B cell (primary cell): Measurements from ENCODE around the gene AK4. TPM values are rescaled to one million over a fixed set of nuclear protein-coding genes. Genes with fewer than 3 reads are reported as not detected.

ENCODE experiments used
- ATAC-seq: fragments of 200-7000 bp; cut with Tn5 transposase; one replicate; pipeline ENCODE4 v1.10.0; 2021; ENCODE audit warnings: low read depth, mild to moderate bottlenecking, moderate number of reproducible peaks, moderate library complexity
- CTCF ChIA-PET: fragments of 350-600 bp; sonication (Branson Sonifier 250); formaldehyde crosslinking; loops from one replicate; lab custom pipeline; 2021; ENCODE audit warnings: antibody characterized with exemption, inconsistent platforms; lab: Charles Lee
- POLR2A ChIA-PET: fragments of 350-600 bp; sonication (Branson Sonifier 250); formaldehyde crosslinking; loops from one replicate; lab custom pipeline; 2021; ENCODE audit warnings: antibody characterized with exemption; lab: Charles Lee
- DNase-seq: peaks from one replicate; pipeline ENCODE4 v3.0.0; 2013
- H2AFZ ChIP-seq: 2 replicates; pipeline ENCODE4 v1.6.1; 2012; ENCODE audit warnings: mild to moderate bottlenecking, low read depth, low read length; ENCODE audit not compliant: insufficient read depth, poor library complexity, severe bottlenecking
- H3K27ac ChIP-seq, 2 donors: 1 replicate in 1 of 2; 2 replicates in 1 of 2; pipeline ENCODE4 v1.5.1; 2012 to 2013; ENCODE audit warnings: low read length in 2 of 2, mild to moderate bottlenecking in 2 of 2, moderate library complexity in 1 of 2
- H3K27me3 ChIP-seq, 4 experiments: fragments of 200-600 bp in 1 of 4; sonication (generic) in 1 of 4; replicated peaks in 1 of 4; 1 replicate in 2 of 4; 2 replicates in 2 of 4; pipeline versions ENCODE4 v1.6.1 to v1.7.0; 2013 to 2016; ENCODE audit warnings: low read length in 3 of 4, mild to moderate bottlenecking in 2 of 4, mixed read lengths in 1 of 4, moderate library complexity in 1 of 4; ENCODE audit not compliant: insufficient read depth in 4 of 4, control insufficient read depth in 3 of 4; ENCODE audit errors: control extremely low read depth in 1 of 4
- H3K36me3 ChIP-seq, 2 experiments: replicated peaks in 1 of 2; 1 replicate in 1 of 2; 2 replicates in 1 of 2; pipeline versions ENCODE4 v1.6.1 to v1.7.1; 2013; ENCODE audit warnings: low read length in 1 of 2; ENCODE audit not compliant: insufficient read depth in 2 of 2, control insufficient read depth in 1 of 2; ENCODE audit errors: control extremely low read depth in 1 of 2, extremely low read depth in 1 of 2
- H3K4me1 ChIP-seq, 2 donors: fragments of 200-600 bp in 1 of 2; sonication (generic) in 1 of 2; 1 replicate in 1 of 2; 2 replicates in 1 of 2; pipeline versions ENCODE4 v1.5.1 to v1.6.1; 2013 to 2017; ENCODE audit warnings: low read length in 2 of 2; ENCODE audit not compliant: control insufficient read depth in 2 of 2, insufficient read depth in 2 of 2
- H3K4me2 ChIP-seq: replicated peaks from 2 replicates; pipeline ENCODE3; 2012; ENCODE audit warnings: mild to moderate bottlenecking, low read depth, low read length; ENCODE audit not compliant: poor library complexity, severe bottlenecking
- H3K4me3 ChIP-seq, 5 experiments: fragments of 200-600 bp in 1 of 5; sonication (generic) in 1 of 5; 1 replicate in 3 of 5; 2 replicates in 2 of 5; pipeline versions ENCODE4 v1.5.1 to v1.7.0; 2011 to 2016; ENCODE audit warnings: low read length in 4 of 5, mild to moderate bottlenecking in 4 of 5, low read depth in 2 of 5, control low read depth in 1 of 5, moderate library complexity in 1 of 5; ENCODE audit not compliant: insufficient read depth in 1 of 5; ENCODE audit errors: control extremely low read depth in 1 of 5, extremely low read depth in 1 of 5
- H3K79me2 ChIP-seq: fragments of 200-600 bp; sonication (generic); one replicate; pipeline ENCODE4 v1.6.0; 2016; ENCODE audit warnings: low read length; ENCODE audit not compliant: control insufficient read depth, insufficient read depth
- H3K9ac ChIP-seq: fragments of 200-600 bp; sonication (generic); 2 replicates; pipeline ENCODE4 v1.6.1; 2017; ENCODE audit warnings: mild to moderate bottlenecking, low read length, moderate library complexity
- H3K9me3 ChIP-seq, 3 donors: one replicate each; pipeline versions ENCODE4 v1.6.1 to v1.7.1; 2013; ENCODE audit warnings: low read length in 2 of 3; ENCODE audit not compliant: control insufficient read depth in 2 of 3, insufficient read depth in 1 of 3; ENCODE audit errors: control extremely low read depth in 1 of 3
- H4K20me1 ChIP-seq: 2 replicates; pipeline ENCODE4 v1.6.0; 2012; ENCODE audit warnings: mild to moderate bottlenecking, low read length; ENCODE audit not compliant: insufficient read depth, control insufficient read depth, poor library complexity, severe bottlenecking
- H3K27ac Mint-ChIP-seq: one replicate; pipeline ENCODE4 v1.8.0; 2021; ENCODE audit warnings: mixed read lengths
- H3K27me3 Mint-ChIP-seq: one replicate; pipeline ENCODE4 v1.8.0; 2021; ENCODE audit warnings: mixed read lengths
- H3K4me1 Mint-ChIP-seq: one replicate; pipeline ENCODE4 v1.8.0; 2021; ENCODE audit warnings: mixed read lengths
- H3K4me3 Mint-ChIP-seq: one replicate; pipeline ENCODE4 v1.8.0; 2021; ENCODE audit warnings: mixed read lengths
- H3K9me3 Mint-ChIP-seq: one replicate; pipeline ENCODE4 v1.8.0; 2022; ENCODE audit warnings: mixed read lengths; ENCODE audit not compliant: insufficient read depth
- CTCF ChIP-seq: fragments of 200-600 bp; IDR thresholded peaks from one replicate; pipeline ENCODE4 v1.8.0; 2022; ENCODE audit warnings: antibody characterized with exemption, mild to moderate bottlenecking
- EZH2 ChIP-seq: IDR thresholded peaks from 2 replicates; pipeline ENCODE4 v1.6.1; 2012; ENCODE audit warnings: borderline replicate concordance, low read depth, mild to moderate bottlenecking, moderate library complexity, low read length; ENCODE audit not compliant: insufficient read depth, poor library complexity, severe bottlenecking
- WGBS: methylation state at CpG from one replicate; pipeline ENCODE4 v1.1.5; 2013; ENCODE audit warnings: missing lambda C conversion rate; ENCODE audit not compliant: insufficient coverage; 5-methylcytosine and 5-hydroxymethylcytosine counted together
- intact Hi-C: fragments of 100-400 bp; cut with micrococcal nuclease; formaldehyde crosslinking; loops from one replicate; pipeline ENCODE4 v1.10.0; 2022
- polyA plus RNA-seq: library from polyadenylated mRNA; depleted of rRNA; stranded (reverse); fragments of >200 nt; gene quantifications from 2 replicates; pipeline ENCODE4 v1.2.3, GENCODE V29; 2012
- total RNA-seq, 2 donors: library from RNA; stranded (reverse); fragments of 120-200 nt in 1 of 2; gene quantifications; 1 replicate in 1 of 2; 2 replicates in 1 of 2; pipeline versions ENCODE4 v1.2.3 to v1.2.4, GENCODE V29; 2013 to 2022

The AK4 gene
- total and polyA plus RNA-seq, 2 donors (not counting 1 experiment from before 2014, with no cell fraction given), result 0.34 TPM; not detected in 1

- ChIA-PET CTCF (no interaction called here), POLR2A (no interaction called here)
- H3K27ac Mint-ChIP-seq, result no peak overlapping the region
- 92% methylated on average over 4 of the region's 5 CpGs for WGBS
- H3K27ac ChIP-seq, result no peak overlapping the region
- no peak for TF ChIP-seq CTCF
- TF ChIP-seq EZH2, result no peak
- H3K9ac ChIP-seq, result no peak overlapping the region
- no peak overlapping the region for H3K4me3 Mint-ChIP-seq
- H3K9me3 Mint-ChIP-seq, result no peaks in the 10 kb centered on the region
- DNase-seq (no peak), ATAC-seq (no peak)
- H3K36me3 ChIP-seq, result no peaks in the 10 kb centered on the region
- no peaks in the 10 kb centered on the region for H3K4me1 ChIP-seq
- no peak overlapping the region for H3K4me3 ChIP-seq
- H3K9me3 ChIP-seq, result no peaks in the 10 kb centered on the region
- no peaks in the 10 kb centered on the region for H4K20me1 ChIP-seq
- no peak overlapping the region for H2AFZ ChIP-seq
- H3K27me3 Mint-ChIP-seq, result peaks cover 24% of the 10 kb centered on the region
- no peaks in the 10 kb centered on the region for H3K79me2 ChIP-seq
- no peak overlapping the region for H3K4me2 ChIP-seq
- peaks cover 0 to 2% (median 0%) of the 10 kb centered on the region in 4 experiments for H3K27me3 ChIP-seq
- H3K4me1 Mint-ChIP-seq, result no peaks in the 10 kb centered on the region
- intact Hi-C loops, result no loop called here
Observed at GRCh38 chr1:65278376-65279069, 130.5 kb downstream of the AK4 start.

GRCh38 chr1:65279070-65279779 lies 131.2 kb downstream of the AK4 start:
- POLR2A ChIA-PET, result no interaction called here
- TF ChIP-seq CTCF (no peak), EZH2 (no peak)
- Mint-ChIP-seq H3K4me1 (no peaks in the 10 kb centered on the region), H3K4me3 (no peak overlapping the region), H3K27me3 (peaks cover 28% of the 10 kb centered on the region), H3K27ac (no peak overlapping the region), H3K9me3 (no peaks in the 10 kb centered on the region)
- Histone ChIP-seq H3K79me2 (no peaks in the 10 kb centered on the region), H3K4me3 (no peak overlapping the region), H3K36me3 (no peaks in the 10 kb centered on the region), H3K4me2 (no peak overlapping the region), H4K20me1 (no peaks in the 10 kb centered on the region), H3K9me3 (no peaks in the 10 kb centered on the region), H2AFZ (no peak overlapping the region), H3K27me3 (peaks cover 0 to 2% (median 0%) of the 10 kb centered on the region in 4 experiments), H3K9ac (no peak overlapping the region), H3K4me1 (no peaks in the 10 kb centered on the region), H3K27ac (no peak overlapping the region)
- CTCF ChIA-PET, result no interaction called here
- intact Hi-C loops, result no loop called here
- DNase-seq (no peak), ATAC-seq (no peak)
- 91% methylated on average over 2 of the region's 5 CpGs for WGBS
